GM21526 (cell line): ENCODE data around the gene VAMP7.
"Not testable (repeated sequence)": the region's sequence is repeated elsewhere in the genome, so short reads cannot be mapped to it uniquely, and the experiment has no call there.

Source experiments
- ATAC-seq: cut with Tn5 transposase; IDR thresholded peaks from one replicate; pipeline ENCODE4 v1.9.1; 2021; ENCODE audit warnings: moderate library complexity; ENCODE audit not compliant: unreplicated experiment, low FRiP score

Gene VAMP7

GRCh38 chrX:155985208-155985607, 104.1 kb downstream of the VAMP7 start:
- no peak for ATAC-seq

- not testable (repeated sequence) for ATAC-seq
Measured at GRCh38 chrX:155986995-155987394, 105.8 kb downstream of the VAMP7 start.

- ATAC-seq, result no peak
Measured at GRCh38 chrX:155988859-155989258, 107.7 kb downstream of the VAMP7 start.
